HG03520 (cell line): ENCODE measurements around the gene NECAB3.
"Not testable (repeated sequence)": the region's sequence is repeated elsewhere in the genome, so short reads cannot be mapped to it uniquely, and the experiment has no call there.

Experiments
- ATAC-seq: cut with Tn5 transposase; IDR thresholded peaks from one replicate; pipeline ENCODE4 v1.9.1; 2021; ENCODE audit warnings: mild to moderate bottlenecking, moderate library complexity; ENCODE audit not compliant: unreplicated experiment

NECAB3 gene

GRCh38 chr20:33674294-33675135 lies at the start of gene NECAB3:
Gene NECAB3, minus strand, starts transcription at chr20:33674428. Its CDS starts 76 bp downstream, at chr20:33674352.
- ATAC-seq: no peak

GRCh38 chr20:33721391-33722140 lies 47.3 kb upstream of the NECAB3 start:
- ATAC-seq: no peak

- peak; percentile 94 for ATAC-seq
Measured at GRCh38 chr20:33719989-33720709, 45.9 kb upstream of the NECAB3 start, which contains the start of gene PXMP4. Gene PXMP4, minus strand, starts transcription at chr20:33720310. Its CDS starts 103 bp downstream, at chr20:33720207.

- ATAC-seq: no peak
Measured at GRCh38 chr20:33719277-33719988, 45.2 kb upstream of the NECAB3 start.

GRCh38 chr20:33716498-33716897 lies 42.3 kb upstream of the NECAB3 start:
- no peak for ATAC-seq

GRCh38 chr20:33713865-33714367 lies 39.7 kb upstream of the NECAB3 start:
- ATAC-seq: no peak

- ATAC-seq: no peak
Measured at GRCh38 chr20:33711446-33711738, 37.2 kb upstream of the NECAB3 start.

- ATAC-seq: no peak
Measured at GRCh38 chr20:33710681-33711445, 36.6 kb upstream of the NECAB3 start.

- no peak for ATAC-seq
Measured at GRCh38 chr20:33709905-33710541, 35.8 kb upstream of the NECAB3 start.

- ATAC-seq: no peak
Measured at GRCh38 chr20:33709398-33709797, 35.2 kb upstream of the NECAB3 start.

- no peak for ATAC-seq
Measured at GRCh38 chr20:33707668-33708067, 33.4 kb upstream of the NECAB3 start.

GRCh38 chr20:33704197-33704924 lies 30.1 kb upstream of the NECAB3 start:
- no peak for ATAC-seq

- ATAC-seq: no peak
Measured at GRCh38 chr20:33703498-33704137, 29.4 kb upstream of the NECAB3 start.

- ATAC-seq: no peak
Measured at GRCh38 chr20:33702861-33703260, 28.6 kb upstream of the NECAB3 start.

GRCh38 chr20:33701629-33702450 lies 27.6 kb upstream of the NECAB3 start:
- no peak for ATAC-seq

GRCh38 chr20:33700696-33701441 lies 26.6 kb upstream of the NECAB3 start:
- ATAC-seq: not testable (repeated sequence)

GRCh38 chr20:33698966-33699365 lies 24.7 kb upstream of the NECAB3 start:
- not testable (repeated sequence) for ATAC-seq
